Naive thymus-derived CD4-positive, alpha-beta T cell (primary cell): Measurements from ENCODE around the gene CD81. TPM values are rescaled to one million over a fixed set of nuclear protein-coding genes. Genes with fewer than 3 reads are reported as not detected.
A peak's percentile ranks its signal among the peaks of the same experiment; 100 is the strongest.

Source experiments
- ATAC-seq: fragments of 150-1000 bp; cut with Tn5 transposase; 2 replicates; pipeline ENCODE4 v1.10.0; 2021; ENCODE audit warnings: mild to moderate bottlenecking, moderate library complexity
- CTCF ChIA-PET: fragments of 350-600 bp; sonication (Branson Sonifier 250); formaldehyde crosslinking; loops from one replicate; lab custom pipeline; 2021; ENCODE audit warnings: antibody characterized with exemption; lab: Charles Lee
- POLR2A ChIA-PET: fragments of 350-600 bp; sonication (Branson Sonifier 250); formaldehyde crosslinking; loops from one replicate; lab custom pipeline; 2021; ENCODE audit warnings: antibody characterized with exemption, inconsistent platforms; lab: Charles Lee
- DNase-seq, 9 donors: peaks; one replicate each; pipeline versions ENCODE4 v3.0.0 to v3.0.0-alpha.2; 2020 to 2022; ENCODE audit warnings: mixed read lengths in 1 of 9
- H3K27ac ChIP-seq: one replicate; pipeline ENCODE4 v1.7.0; 2013; ENCODE audit warnings: mild to moderate bottlenecking, low read depth, low read length, moderate library complexity
- H3K27me3 ChIP-seq, 2 donors: one replicate each; pipeline ENCODE4 v1.7.0; 2013; ENCODE audit warnings: low read length in 2 of 2, mild to moderate bottlenecking in 2 of 2, moderate library complexity in 2 of 2; ENCODE audit not compliant: control insufficient read depth in 2 of 2, insufficient read depth in 2 of 2
- H3K36me3 ChIP-seq, 3 experiments: 1 replicate in 2 of 3; 2 replicates in 1 of 3; pipeline ENCODE4 v1.7.0; 2013; ENCODE audit warnings: low read length in 3 of 3, mild to moderate bottlenecking in 3 of 3, moderate library complexity in 1 of 3; ENCODE audit not compliant: insufficient read depth in 3 of 3, control insufficient read depth in 2 of 3
- H3K4me1 ChIP-seq, 2 donors: one replicate each; pipeline ENCODE4 v1.7.0; 2013; ENCODE audit warnings: low read length in 2 of 2, mild to moderate bottlenecking in 2 of 2, moderate library complexity in 1 of 2; ENCODE audit not compliant: control insufficient read depth in 2 of 2, insufficient read depth in 2 of 2
- H3K4me3 ChIP-seq: 2 replicates; pipeline ENCODE4 v1.7.0; 2013; ENCODE audit warnings: mild to moderate bottlenecking, low read length
- H3K9me3 ChIP-seq, 3 experiments: 1 replicate in 2 of 3; 2 replicates in 1 of 3; pipeline ENCODE4 v1.7.0; 2013; ENCODE audit warnings: low read length in 3 of 3; ENCODE audit not compliant: control insufficient read depth in 2 of 3
- H3K27ac Mint-ChIP-seq, 9 donors: one replicate each; pipeline ENCODE4 v1.8.0; 2020 to 2022; ENCODE audit warnings: mixed read lengths in 9 of 9, mild to moderate bottlenecking in 8 of 9, moderate library complexity in 5 of 9, inconsistent platforms in 2 of 9
- H3K27me3 Mint-ChIP-seq, 5 donors: one replicate each; pipeline ENCODE4 v1.8.0; 2021 to 2022; ENCODE audit warnings: mixed read lengths in 5 of 5, mild to moderate bottlenecking in 1 of 5
- H3K36me3 Mint-ChIP-seq, 5 donors: one replicate each; pipeline ENCODE4 v1.8.0; 2020 to 2022; ENCODE audit warnings: mixed read lengths in 5 of 5, mild to moderate bottlenecking in 3 of 5, inconsistent platforms in 1 of 5
- H3K4me1 Mint-ChIP-seq, 7 donors: one replicate each; pipeline ENCODE4 v1.8.0; 2020 to 2022; ENCODE audit warnings: mixed read lengths in 7 of 7, mild to moderate bottlenecking in 3 of 7, inconsistent platforms in 1 of 7
- H3K4me3 Mint-ChIP-seq, 10 donors: one replicate each; pipeline ENCODE4 v1.8.0; 2020 to 2022; ENCODE audit warnings: mild to moderate bottlenecking in 10 of 10, mixed read lengths in 10 of 10, moderate library complexity in 6 of 10, inconsistent platforms in 2 of 10
- H3K9me3 Mint-ChIP-seq, 11 donors: one replicate each; pipeline ENCODE4 v1.8.0; 2020 to 2022; ENCODE audit warnings: mixed read lengths in 11 of 11, mild to moderate bottlenecking in 4 of 11, inconsistent platforms in 1 of 11, moderate library complexity in 1 of 11
- intact Hi-C, 2 donors: fragments of 100-400 bp; cut with micrococcal nuclease; formaldehyde crosslinking; loops; one replicate each; pipeline ENCODE4 v1.15.1; 2023
- polyA plus RNA-seq, 2 donors: library from polyadenylated mRNA; unstranded; fragments of 300-500 nt; fragmentation: Illumina TruSeq; gene quantifications; one replicate each; pipeline ENCODE4 v1.2.3, GENCODE V29; 2021
- total RNA-seq, 6 experiments: library from RNA in 5 of 6; stranded (reverse) in 5 of 6; gene quantifications; 1 replicate in 5 of 6; 2 replicates in 1 of 6; pipeline ENCODE4 v1.2.3 and lab custom pipeline; 2021 to 2026

CD81 gene
- total and polyA plus RNA-seq, 7 experiments from 2014 or later: 19.0 to 173 (median 102) TPM

- ATAC-seq (no peak), DNase-seq (no peak)
- ChIA-PET CTCF (interaction anchor here (7.2 kb wide), 1 partner anchor 114 kb away, joined by 167 read pairs; the partner anchor contains the start of genes C11orf21 and TSPAN32), POLR2A (interaction anchor here (0.8 kb wide), 1 partner anchor 112 kb away, joined by 4 read pairs; no protein-coding TSS in a partner anchor)
- H3K27me3 ChIP-seq: no peaks in the 10 kb centered on the region
- intact Hi-C loops: no loop called here
- no peak overlapping the region for H3K4me3 ChIP-seq
- no peak overlapping the region for H3K4me3 Mint-ChIP-seq
- H3K36me3 ChIP-seq: no peaks in the 10 kb centered on the region
- H3K9me3 Mint-ChIP-seq: no peaks in the 10 kb centered on the region
- H3K9me3 ChIP-seq: no peaks in the 10 kb centered on the region
- no peaks in the 10 kb centered on the region for H3K36me3 Mint-ChIP-seq
- H3K27ac ChIP-seq: no peak overlapping the region
- H3K27ac Mint-ChIP-seq: peak overlapping the region in 1 of 9 donors; percentile 59
- H3K27me3 Mint-ChIP-seq: no peaks in the 10 kb centered on the region
- peaks cover 0 to 10% of the 10 kb centered on the region in 2 donors for H3K4me1 ChIP-seq
- peaks cover 0 to 3% (median 2%) of the 10 kb centered on the region in 7 donors for H3K4me1 Mint-ChIP-seq
Measured at GRCh38 chr11:2416765-2417164, 39.7 kb downstream of the CD81 start.

GRCh38 chr11:2417856-2418692, 41.0 kb downstream of the CD81 start:
- H3K27ac Mint-ChIP-seq: no peak overlapping the region
- no peak for ATAC-seq
- H3K36me3 ChIP-seq: no peaks in the 10 kb centered on the region
- ChIA-PET POLR2A (interaction anchor here (0.8 to 3.4 kb wide), 3 partner anchors 111 to 116 kb away, joined by 3 to 20 read pairs (median 3); partner anchors contain the start of genes C11orf21 and TSPAN32), CTCF (interaction anchor here (0.7 to 7.2 kb wide), 4 partner anchors 114 to 812 kb away, joined by 3 to 167 read pairs (median 22); partner anchors contain the start of genes C11orf21 and TSPAN32)
- no peaks in the 10 kb centered on the region for H3K27me3 Mint-ChIP-seq
- intact Hi-C loops: no loop called here
- no peaks in the 10 kb centered on the region for H3K9me3 ChIP-seq
- H3K4me3 ChIP-seq: no peak overlapping the region
- no peak overlapping the region for H3K4me3 Mint-ChIP-seq
- no peaks in the 10 kb centered on the region for H3K27me3 ChIP-seq
- DNase-seq: no peak
- no peaks in the 10 kb centered on the region for H3K36me3 Mint-ChIP-seq
- peaks cover 0 to 3% (median 2%) of the 10 kb centered on the region in 7 donors for H3K4me1 Mint-ChIP-seq
- no peaks in the 10 kb centered on the region for H3K9me3 Mint-ChIP-seq
- no peak overlapping the region for H3K27ac ChIP-seq
- peaks cover 0 to 10% of the 10 kb centered on the region in 2 donors for H3K4me1 ChIP-seq

GRCh38 chr11:2418693-2419360, 41.7 kb downstream of the CD81 start:
- Histone ChIP-seq H3K36me3 (no peaks in the 10 kb centered on the region), H3K4me3 (no peak overlapping the region), H3K27me3 (no peaks in the 10 kb centered on the region), H3K9me3 (no peaks in the 10 kb centered on the region), H3K4me1 (peaks cover 0 to 10% of the 10 kb centered on the region in 2 donors), H3K27ac (no peak overlapping the region)
- Mint-ChIP-seq H3K36me3 (no peaks in the 10 kb centered on the region), H3K27me3 (no peaks in the 10 kb centered on the region), H3K4me1 (peaks cover 0 to 3% (median 2%) of the 10 kb centered on the region in 7 donors), H3K4me3 (peak overlapping the region in 1 of 10 donors; percentile 14), H3K9me3 (no peaks in the 10 kb centered on the region), H3K27ac (peak overlapping the region in 1 of 9 donors; percentile 9)
- no peak for DNase-seq
- ChIA-PET POLR2A (interaction anchor here (1.1 to 3.4 kb wide), 2 partner anchors 112 to 116 kb away, joined by 3 to 20 read pairs; partner anchors contain the start of genes C11orf21 and TSPAN32), CTCF (interaction anchor here (0.9 to 7.2 kb wide), 8 partner anchors 19 to 255 kb away, joined by 4 to 167 read pairs (median 14); partner anchors contain the start of genes C11orf21, TSPAN32 and TSSC4)
- no peak for ATAC-seq
- intact Hi-C loops: no loop called here

- Histone ChIP-seq H3K36me3 (no peaks in the 10 kb centered on the region), H3K4me3 (no peak overlapping the region), H3K27ac (no peak overlapping the region), H3K9me3 (no peaks in the 10 kb centered on the region), H3K4me1 (peaks cover 0 to 10% of the 10 kb centered on the region in 2 donors), H3K27me3 (no peaks in the 10 kb centered on the region)
- Mint-ChIP-seq H3K27me3 (no peaks in the 10 kb centered on the region), H3K27ac (no peak overlapping the region), H3K36me3 (no peaks in the 10 kb centered on the region), H3K4me1 (peaks cover 0 to 3% (median 2%) of the 10 kb centered on the region in 7 donors), H3K9me3 (no peaks in the 10 kb centered on the region), H3K4me3 (no peak overlapping the region)
- ChIA-PET CTCF (interaction anchor here (0.6 to 7.2 kb wide), 19 partner anchors 17 to 268 kb away, joined by 3 to 167 read pairs (median 9); partner anchors contain the start of genes C11orf21, TSPAN32 and TSSC4), POLR2A (interaction anchor here (0.8 to 3.4 kb wide), 4 partner anchors 19 to 117 kb away, joined by 3 to 20 read pairs (median 8); partner anchors contain the start of genes C11orf21, TSPAN32 and TSSC4)
- intact Hi-C loops: loop anchor here (1.0 kb wide), 6 partner anchors 20 to 254 kb away; partner anchors contain the start of genes TSSC4 (in 2 of the 2) and ASCL2 (in 1 of the 2)
- ATAC-seq: peak; percentile 42
- peak in 7 of 9 donors; percentile 40 to 63 (median 47) for DNase-seq
Measured at GRCh38 chr11:2419638-2420501, 42.8 kb downstream of the CD81 start.

GRCh38 chr11:2420502-2421225, 43.6 kb downstream of the CD81 start:
- Histone ChIP-seq H3K4me1 (peaks cover 0 to 10% of the 10 kb centered on the region in 2 donors), H3K27me3 (no peaks in the 10 kb centered on the region), H3K36me3 (no peaks in the 10 kb centered on the region), H3K4me3 (no peak overlapping the region), H3K9me3 (no peaks in the 10 kb centered on the region), H3K27ac (no peak overlapping the region)
- no peak overlapping the region for H3K27ac Mint-ChIP-seq
- H3K9me3 Mint-ChIP-seq: no peaks in the 10 kb centered on the region
- CTCF ChIA-PET: interaction anchor here (0.6 to 7.2 kb wide), 21 partner anchors 16 to 269 kb away, joined by 3 to 167 read pairs (median 7); partner anchors contain the start of genes C11orf21, TSPAN32 and TSSC4
- no peaks in the 10 kb centered on the region for H3K36me3 Mint-ChIP-seq
- H3K27me3 Mint-ChIP-seq: no peaks in the 10 kb centered on the region
- DNase-seq (peak; percentile 44 to 74 (median 70)), ATAC-seq (peak; percentile 93)
- intact Hi-C loops: loop anchor here (1.0 kb wide), 6 partner anchors 20 to 254 kb away; partner anchors contain the start of genes TSSC4 (in 2 of the 2) and ASCL2 (in 1 of the 2)
- POLR2A ChIA-PET: interaction anchor here (0.6 to 3.4 kb wide), 5 partner anchors 20 to 176 kb away, joined by 3 to 20 read pairs (median 4); partner anchors contain the start of genes C11orf21, TSPAN32 and TSSC4
- H3K4me1 Mint-ChIP-seq: peaks cover 0 to 3% (median 2%) of the 10 kb centered on the region in 7 donors
- H3K4me3 Mint-ChIP-seq: no peak overlapping the region
